K562 (cell line): ENCODE results near the gene SDC3. TPM values are rescaled to one million over a fixed set of nuclear protein-coding genes. Genes with fewer than 3 reads are reported as not detected.

Source experiments
- CAMTA2 ChIP-seq: fragments of 250-450 bp; sonication (Bioruptor Pico); conservative IDR thresholded peaks from 2 replicates; pipeline ENCODE4 v1.5.1; 2022
- DNMT1 ChIP-seq: fragments of 450-650 bp; IDR thresholded peaks from 2 replicates; pipeline ENCODE4 v1.6.1; 2016; ENCODE audit warnings: antibody characterized with exemption, mild to moderate bottlenecking
- ELF2 ChIP-seq: fragments of 250-450 bp; sonication (Bioruptor Pico); IDR thresholded peaks from 2 replicates; pipeline ENCODE4 v1.5.0; 2021; ENCODE audit warnings: mild to moderate bottlenecking
- HDAC6 ChIP-seq: IDR thresholded peaks from 2 replicates; pipeline ENCODE4 v1.6.1; 2012; ENCODE audit warnings: low read depth, mild to moderate bottlenecking, control low read depth, inconsistent platforms, low read length, moderate library complexity
- HIVEP1 ChIP-seq: fragments of 250-450 bp; sonication (Bioruptor Pico); IDR thresholded peaks from 2 replicates; pipeline ENCODE4 v1.4.0; 2020; ENCODE audit warnings: mild to moderate bottlenecking
- HNRNPK ChIP-seq: fragments of 200-400 bp; formaldehyde crosslinking; IDR thresholded peaks from one replicate; pipeline ENCODE4 v1.6.1; 2018; ENCODE audit warnings: mild to moderate bottlenecking, low read depth, low read length; ENCODE audit not compliant: poor library complexity, severe bottlenecking
- HNRNPL ChIP-seq: fragments of 200-400 bp; formaldehyde crosslinking; IDR thresholded peaks from 2 replicates; pipeline ENCODE4 v1.6.1; 2017; ENCODE audit warnings: low read depth, mild to moderate bottlenecking, low read length
- KHSRP ChIP-seq: fragments of 450-650 bp; IDR thresholded peaks from 2 replicates; pipeline ENCODE4 v1.6.1; 2017
- MEF2A ChIP-seq: IDR thresholded peaks from 2 replicates; pipeline ENCODE4 v1.6.1; 2011; ENCODE audit warnings: low read depth, mild to moderate bottlenecking, low read length, moderate library complexity; ENCODE audit not compliant: control insufficient read depth
- MTA2 ChIP-seq: fragments of 450-650 bp; IDR thresholded peaks from 2 replicates; pipeline ENCODE4 v1.6.1; 2016; ENCODE audit warnings: low read depth
- MTF1 ChIP-seq: fragments of 250-450 bp; sonication (Bioruptor Pico); IDR thresholded peaks from 2 replicates; pipeline ENCODE4 v1.9.0; 2021; ENCODE audit warnings: moderate library complexity, mild to moderate bottlenecking, inconsistent platforms, borderline replicate concordance
- MYBL2 ChIP-seq, 2 experiments: fragments of 450-650 bp in 1 of 2; sonication (generic) in 1 of 2; formaldehyde crosslinking in 1 of 2; IDR thresholded peaks; 2 replicates each; pipeline versions ENCODE4 v1.6.1 to v1.8.1; 2017 to 2022; ENCODE audit warnings: borderline replicate concordance in 1 of 2, inconsistent platforms in 1 of 2, low read depth in 1 of 2, mild to moderate bottlenecking in 1 of 2, missing genetic modification reagents in 1 of 2, moderate library complexity in 1 of 2
- POLR2AphosphoS2 ChIP-seq: IDR thresholded peaks from 2 replicates; pipeline ENCODE4 v1.6.1; 2012; ENCODE audit warnings: low read length, improper control_type of control experiment
- POLR2AphosphoS5 ChIP-seq: IDR thresholded peaks from 2 replicates; pipeline ENCODE4 v1.6.1; 2011; ENCODE audit warnings: mild to moderate bottlenecking, low read depth, low read length, moderate library complexity; ENCODE audit not compliant: control insufficient read depth, insufficient read depth
- SMAD1 ChIP-seq: fragments of 150-350 bp; IDR thresholded peaks from 2 replicates; pipeline ENCODE4 v1.6.1; 2014; ENCODE audit warnings: low read length, low read depth; ENCODE audit not compliant: partially characterized antibody
- TGIF2 ChIP-seq: sonication (generic); formaldehyde crosslinking; IDR thresholded peaks from 2 replicates; pipeline ENCODE4 v1.8.1; 2022; ENCODE audit warnings: mild to moderate bottlenecking, missing genetic modification reagents, moderate library complexity
- TRIM24 ChIP-seq, 2 experiments: fragments of 450-650 bp; IDR thresholded peaks; 2 replicates each; pipeline ENCODE4 v1.6.1; 2016
- ZEB2 ChIP-seq: fragments of 450-650 bp; IDR thresholded peaks from 2 replicates; pipeline ENCODE4 v1.6.1; 2016
- ZNF184 ChIP-seq: sonication (generic); formaldehyde crosslinking; IDR thresholded peaks from 2 replicates; pipeline ENCODE4 v1.5.0; 2020; ENCODE audit warnings: missing genetic modification reagents
- polyA plus RNA-seq, 8 experiments: library from polyadenylated mRNA; depleted of rRNA in 4 of 8; stranded (reverse) in 5 of 8; unstranded in 3 of 8; fragments of >200 nt; fragmentation: Nextera tagmentation in 2 of 8; fragmentation: Illumina TruSeq in 1 of 8; extraction: Ambion mirVana in 2 of 8; extraction: Trizol in 1 of 8; gene quantifications; 2 replicates each; pipeline versions ENCODE4 v1.2.1 to v1.2.3, GENCODE V29; 2011 to 2014; ENCODE audit warnings: inconsistent platforms in 1 of 8, missing spikeins in 1 of 8
- total RNA-seq, 7 experiments: library from RNA; depleted of rRNA in 6 of 7; stranded (reverse); fragments of >200 nt in 6 of 7; fragmentation: Illumina TruSeq in 2 of 7; extraction: Trizol in 2 of 7; gene quantifications; 2 replicates each; pipeline versions ENCODE4 v1.2.1 to v1.2.3, GENCODE V29; 2011 to 2021; ENCODE audit warnings: low replicate concordance in 1 of 7
- TF ChIP-seq, protein P1 (sequence below): sonication (generic); formaldehyde crosslinking; IDR thresholded peaks from 2 replicates; pipeline ENCODE4 v1.8.0; 2022; ENCODE audit warnings: mild to moderate bottlenecking, low read depth, missing genetic modification reagents
- TF ChIP-seq, protein P2 (sequence below): fragments of 250-450 bp; sonication (Bioruptor Pico); IDR thresholded peaks from 2 replicates; pipeline ENCODE4 v1.5.0; 2021
- TF ChIP-seq, protein P3 (sequence below): fragments of 250-450 bp; sonication (Bioruptor Pico); IDR thresholded peaks from 2 replicates; pipeline ENCODE4 v1.6.1; 2021; ENCODE audit warnings: mild to moderate bottlenecking
- TF ChIP-seq, protein P4 (sequence below), 2 experiments: fragments of 450-650 bp in 1 of 2; sonication (generic) in 1 of 2; formaldehyde crosslinking in 1 of 2; IDR thresholded peaks in 1 of 2; conservative IDR thresholded peaks in 1 of 2; 2 replicates each; pipeline versions ENCODE4 v1.6.1 to v1.8.1; 2016 to 2023; ENCODE audit warnings: mild to moderate bottlenecking in 2 of 2, moderate library complexity in 2 of 2, inconsistent platforms in 1 of 2, missing genetic modification reagents in 1 of 2
- TF ChIP-seq, protein P5 (sequence below): fragments of 450-650 bp; IDR thresholded peaks from 2 replicates; pipeline ENCODE4 v1.6.1; 2016; ENCODE audit warnings: low read depth, mild to moderate bottlenecking, moderate library complexity

SDC3 gene
- total and polyA plus RNA-seq, 9 of the 15 experiments (the other 6 are each of a cell fraction or from before 2014, with no cell fraction given), result 0.38 to 44.1 (median 12.1) TPM

DNA sequence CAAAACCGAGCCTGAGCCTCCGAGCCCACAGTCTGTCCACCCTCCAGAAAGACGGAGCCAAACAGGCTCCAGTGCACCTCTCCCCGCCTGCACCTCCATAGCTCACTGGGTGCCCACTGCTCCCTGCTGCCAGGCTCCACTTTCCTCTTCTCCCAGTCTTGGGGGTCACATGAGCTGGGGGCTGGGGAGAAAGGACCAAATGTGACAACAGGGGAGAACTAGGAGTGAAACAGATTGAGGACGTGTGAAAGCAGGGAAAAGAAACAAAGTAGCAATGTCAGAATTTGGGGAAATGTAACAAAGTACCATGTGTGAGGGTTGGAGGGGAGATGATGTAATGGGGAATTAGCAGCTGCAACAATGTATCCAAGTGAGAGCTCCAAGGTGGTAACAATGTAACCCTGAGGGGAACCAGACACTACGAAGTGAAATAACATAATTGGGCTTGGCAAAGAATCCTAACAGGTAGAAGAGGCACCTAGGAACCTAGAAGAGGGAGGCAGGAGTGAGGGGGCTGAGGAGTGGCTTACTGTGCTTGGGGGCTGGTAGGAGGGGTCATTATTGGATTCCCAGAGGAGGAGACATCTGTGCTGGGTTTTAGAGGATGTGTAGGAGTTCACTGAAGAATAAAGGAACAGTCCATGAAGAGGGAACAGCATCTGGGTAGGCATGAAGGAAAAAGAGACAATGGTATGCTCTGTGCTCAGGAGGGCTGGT is 12.5 kb downstream of the SDC3 start (continued):
- TF ChIP-seq, protein P1, sequence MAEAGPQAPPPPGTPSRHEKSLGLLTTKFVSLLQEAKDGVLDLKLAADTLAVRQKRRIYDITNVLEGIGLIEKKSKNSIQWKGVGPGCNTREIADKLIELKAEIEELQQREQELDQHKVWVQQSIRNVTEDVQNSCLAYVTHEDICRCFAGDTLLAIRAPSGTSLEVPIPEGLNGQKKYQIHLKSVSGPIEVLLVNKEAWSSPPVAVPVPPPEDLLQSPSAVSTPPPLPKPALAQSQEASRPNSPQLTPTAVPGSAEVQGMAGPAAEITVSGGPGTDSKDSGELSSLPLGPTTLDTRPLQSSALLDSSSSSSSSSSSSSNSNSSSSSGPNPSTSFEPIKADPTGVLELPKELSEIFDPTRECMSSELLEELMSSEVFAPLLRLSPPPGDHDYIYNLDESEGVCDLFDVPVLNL (CRISPR knock-in tag), result no peak
- TF ChIP-seq, protein P2, sequence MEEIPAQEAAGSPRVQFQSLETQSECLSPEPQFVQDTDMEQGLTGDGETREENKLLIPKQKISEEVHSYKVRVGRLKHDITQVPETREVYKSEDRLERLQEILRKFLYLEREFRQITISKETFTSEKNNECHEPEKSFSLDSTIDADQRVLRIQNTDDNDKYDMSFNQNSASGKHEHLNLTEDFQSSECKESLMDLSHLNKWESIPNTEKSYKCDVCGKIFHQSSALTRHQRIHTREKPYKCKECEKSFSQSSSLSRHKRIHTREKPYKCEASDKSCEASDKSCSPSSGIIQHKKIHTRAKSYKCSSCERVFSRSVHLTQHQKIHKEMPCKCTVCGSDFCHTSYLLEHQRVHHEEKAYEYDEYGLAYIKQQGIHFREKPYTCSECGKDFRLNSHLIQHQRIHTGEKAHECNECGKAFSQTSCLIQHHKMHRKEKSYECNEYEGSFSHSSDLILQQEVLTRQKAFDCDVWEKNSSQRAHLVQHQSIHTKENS (CRISPR knock-in tag), result no peak
- TF ChIP-seq MEF2A (no peak), ZNF184 (CRISPR knock-in tag) (no peak), HNRNPK (no peak), MTA2 (no peak), MTF1 (CRISPR knock-in tag) (no peak), POLR2AphosphoS5 (no peak), HDAC6 (no peak), DNMT1 (no peak), ELF2 (peak; percentile 38; the same call in 1 of the 2 replicates), HIVEP1 (CRISPR knock-in tag) (0 out of 2 replicates have a peak, but pooled peaks have one; percentile 31), CAMTA2 (CRISPR knock-in tag) (no peak), SMAD1 (no peak), TGIF2 (CRISPR knock-in tag) (no peak), MYBL2 (IDR thresholded peaks at IDR 0.05; ENCODE audit: low read depth) (no peak), MYBL2 (CRISPR knock-in tag; IDR thresholded peaks at IDR 0.05; ENCODE audit: borderline replicate concordance) (no peak), TRIM24 (IDR thresholded peaks at IDR 0.05) (peak; percentile 78 to 80; a peak in 2 of 4 replicates), HNRNPL (no peak), ZEB2 (peak; percentile 48; the same call in 1 of the 2 replicates), KHSRP (no peak; the same call in 1 of the 2 replicates), POLR2AphosphoS2 (no peak)
- TF ChIP-seq, protein P3, sequence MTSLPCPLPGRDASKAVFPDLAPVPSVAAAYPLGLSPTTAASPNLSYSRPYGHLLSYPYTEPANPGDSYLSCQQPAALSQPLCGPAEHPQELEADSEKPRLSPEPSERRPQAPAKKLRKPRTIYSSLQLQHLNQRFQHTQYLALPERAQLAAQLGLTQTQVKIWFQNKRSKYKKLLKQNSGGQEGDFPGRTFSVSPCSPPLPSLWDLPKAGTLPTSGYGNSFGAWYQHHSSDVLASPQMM (CRISPR knock-in tag), result no peak
- TF ChIP-seq, protein P4, sequence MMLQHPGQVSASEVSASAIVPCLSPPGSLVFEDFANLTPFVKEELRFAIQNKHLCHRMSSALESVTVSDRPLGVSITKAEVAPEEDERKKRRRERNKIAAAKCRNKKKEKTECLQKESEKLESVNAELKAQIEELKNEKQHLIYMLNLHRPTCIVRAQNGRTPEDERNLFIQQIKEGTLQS (IDR thresholded peaks at IDR 0.05), result peak; percentile 94
- TF ChIP-seq, protein P4 (CRISPR knock-in tag; conservative IDR thresholded peaks at IDR 0.05), result no peak
- TF ChIP-seq, protein P5, sequence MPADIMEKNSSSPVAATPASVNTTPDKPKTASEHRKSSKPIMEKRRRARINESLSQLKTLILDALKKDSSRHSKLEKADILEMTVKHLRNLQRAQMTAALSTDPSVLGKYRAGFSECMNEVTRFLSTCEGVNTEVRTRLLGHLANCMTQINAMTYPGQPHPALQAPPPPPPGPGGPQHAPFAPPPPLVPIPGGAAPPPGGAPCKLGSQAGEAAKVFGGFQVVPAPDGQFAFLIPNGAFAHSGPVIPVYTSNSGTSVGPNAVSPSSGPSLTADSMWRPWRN, result 0 out of 2 replicates have a peak, but pooled peaks have one; percentile 19
